ENCODE data around the gene LMBR1. TPM values are rescaled to one million over a fixed set of nuclear protein-coding genes. Genes with fewer than 3 reads are reported as not detected.

LMBR1 gene
- total RNA-seq, 2 experiments from 2014 or later = 114 to 136 TPM

DNA sequence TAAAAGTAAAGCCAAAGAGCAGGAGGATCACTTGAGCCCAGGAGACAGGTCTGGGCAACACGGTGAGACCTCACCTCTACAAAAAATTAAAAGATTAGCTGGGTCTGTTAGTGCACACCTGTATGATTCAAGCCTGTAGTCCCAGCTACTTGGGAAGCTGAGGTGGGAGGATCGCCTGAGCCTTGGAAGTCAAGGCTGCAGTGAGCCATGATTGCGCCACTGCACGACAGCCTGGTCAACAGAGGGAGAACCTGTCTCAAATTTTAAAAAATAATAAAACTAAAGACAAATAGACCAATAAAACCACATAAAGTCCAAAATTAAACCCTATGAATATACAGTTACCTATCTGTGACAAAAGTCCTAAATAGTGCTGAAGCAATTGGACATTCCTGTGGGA lies 3.2 kb downstream of the LMBR1 start:
- Histone ChIP-seq H3K36me3 (ENCODE audit: insufficient read depth, low read length) (peaks cover 48% of the 10 kb centered on the region), H2AFZ (ENCODE audit: low read length) (no peak overlapping the region), H3K9me3 (ENCODE audit: low read length) (no peaks in the 10 kb centered on the region; the same call in 1 of the 2 replicates), H3K4me2 (ENCODE audit: low read length) (no peak overlapping the region), H3K9me2 (ENCODE audit: insufficient read depth, low read length) (no peaks in the 10 kb centered on the region), H4K20me1 (ENCODE audit: insufficient read depth, low read length) (0 out of 2 replicates have a peak, but pooled peaks cover 3% of the 10 kb centered on the region), H3K79me2 (ENCODE audit: insufficient read depth, low read depth, low read length) (peaks cover 73% of the 10 kb centered on the region), H3K27ac (ENCODE audit: low read depth, low read length, poor library complexity, severe bottlenecking) (no peak overlapping the region), H3K4me3 (ENCODE audit: low read depth, low read length, poor library complexity, severe bottlenecking) (no peak overlapping the region), H3K4me1 (ENCODE audit: insufficient read depth, low read length, poor library complexity, severe bottlenecking) (peaks cover 11% of the 10 kb centered on the region)
- intact Hi-C loops (cut with micrococcal nuclease; ENCODE audit: unreplicated experiment) = no loop called here
- no peak for TF ChIP-seq EZH2phosphoT487 (IDR thresholded peaks at IDR 0.05; ENCODE audit: borderline replicate concordance, low read depth, low read length)
- TF ChIP-seq, protein P1, sequence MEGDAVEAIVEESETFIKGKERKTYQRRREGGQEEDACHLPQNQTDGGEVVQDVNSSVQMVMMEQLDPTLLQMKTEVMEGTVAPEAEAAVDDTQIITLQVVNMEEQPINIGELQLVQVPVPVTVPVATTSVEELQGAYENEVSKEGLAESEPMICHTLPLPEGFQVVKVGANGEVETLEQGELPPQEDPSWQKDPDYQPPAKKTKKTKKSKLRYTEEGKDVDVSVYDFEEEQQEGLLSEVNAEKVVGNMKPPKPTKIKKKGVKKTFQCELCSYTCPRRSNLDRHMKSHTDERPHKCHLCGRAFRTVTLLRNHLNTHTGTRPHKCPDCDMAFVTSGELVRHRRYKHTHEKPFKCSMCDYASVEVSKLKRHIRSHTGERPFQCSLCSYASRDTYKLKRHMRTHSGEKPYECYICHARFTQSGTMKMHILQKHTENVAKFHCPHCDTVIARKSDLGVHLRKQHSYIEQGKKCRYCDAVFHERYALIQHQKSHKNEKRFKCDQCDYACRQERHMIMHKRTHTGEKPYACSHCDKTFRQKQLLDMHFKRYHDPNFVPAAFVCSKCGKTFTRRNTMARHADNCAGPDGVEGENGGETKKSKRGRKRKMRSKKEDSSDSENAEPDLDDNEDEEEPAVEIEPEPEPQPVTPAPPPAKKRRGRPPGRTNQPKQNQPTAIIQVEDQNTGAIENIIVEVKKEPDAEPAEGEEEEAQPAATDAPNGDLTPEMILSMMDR (conservative IDR thresholded peaks at IDR 0.05; ENCODE audit: low read length) = no peak
- ChIA-PET CTCF (ENCODE audit: unreplicated experiment) (no interaction called here), POLR2A (no interaction called here)
- BruUV-seq (replicated peaks) = no TSS peak
- no peak for DNase-seq (ENCODE audit: low spot score)

- H3K79me2 ChIP-seq (ENCODE audit: insufficient read depth, low read depth, low read length) = peaks cover 80% of the 10 kb centered on the region
- H3K9me2 ChIP-seq (ENCODE audit: insufficient read depth, low read length) = no peaks in the 10 kb centered on the region
- ChIA-PET POLR2A (no interaction called here), CTCF (ENCODE audit: unreplicated experiment) (no interaction called here)
- TF ChIP-seq, protein P1 (conservative IDR thresholded peaks at IDR 0.05; ENCODE audit: low read length) = no peak
- TF ChIP-seq EZH2phosphoT487 (IDR thresholded peaks at IDR 0.05; ENCODE audit: borderline replicate concordance, low read depth, low read length) = no peak
- 0 out of 2 replicates have a peak, but pooled peaks cover 3% of the 10 kb centered on the region for H4K20me1 ChIP-seq (ENCODE audit: insufficient read depth, low read length)
- no peaks in the 10 kb centered on the region; the same call in 1 of the 2 replicates for H3K9me3 ChIP-seq (ENCODE audit: low read length)
- H3K27ac ChIP-seq (ENCODE audit: low read depth, low read length, poor library complexity, severe bottlenecking) = no peak overlapping the region
- peaks cover 55% of the 10 kb centered on the region for H3K36me3 ChIP-seq (ENCODE audit: insufficient read depth, low read length)
- BruUV-seq (replicated peaks) = no TSS peak
- no peak overlapping the region for H3K4me3 ChIP-seq (ENCODE audit: low read depth, low read length, poor library complexity, severe bottlenecking)
- DNase-seq (ENCODE audit: low spot score) = no peak
- no peak overlapping the region for H2AFZ ChIP-seq (ENCODE audit: low read length)
- no peak overlapping the region for H3K4me2 ChIP-seq (ENCODE audit: low read length)
- intact Hi-C loops (cut with micrococcal nuclease; ENCODE audit: unreplicated experiment) = no loop called here
- H3K4me1 ChIP-seq (ENCODE audit: insufficient read depth, low read length, poor library complexity, severe bottlenecking) = peaks cover 6% of the 10 kb centered on the region
Measured at GRCh38 chr7:156889089-156889488, 3.9 kb downstream of the LMBR1 start.

DNA sequence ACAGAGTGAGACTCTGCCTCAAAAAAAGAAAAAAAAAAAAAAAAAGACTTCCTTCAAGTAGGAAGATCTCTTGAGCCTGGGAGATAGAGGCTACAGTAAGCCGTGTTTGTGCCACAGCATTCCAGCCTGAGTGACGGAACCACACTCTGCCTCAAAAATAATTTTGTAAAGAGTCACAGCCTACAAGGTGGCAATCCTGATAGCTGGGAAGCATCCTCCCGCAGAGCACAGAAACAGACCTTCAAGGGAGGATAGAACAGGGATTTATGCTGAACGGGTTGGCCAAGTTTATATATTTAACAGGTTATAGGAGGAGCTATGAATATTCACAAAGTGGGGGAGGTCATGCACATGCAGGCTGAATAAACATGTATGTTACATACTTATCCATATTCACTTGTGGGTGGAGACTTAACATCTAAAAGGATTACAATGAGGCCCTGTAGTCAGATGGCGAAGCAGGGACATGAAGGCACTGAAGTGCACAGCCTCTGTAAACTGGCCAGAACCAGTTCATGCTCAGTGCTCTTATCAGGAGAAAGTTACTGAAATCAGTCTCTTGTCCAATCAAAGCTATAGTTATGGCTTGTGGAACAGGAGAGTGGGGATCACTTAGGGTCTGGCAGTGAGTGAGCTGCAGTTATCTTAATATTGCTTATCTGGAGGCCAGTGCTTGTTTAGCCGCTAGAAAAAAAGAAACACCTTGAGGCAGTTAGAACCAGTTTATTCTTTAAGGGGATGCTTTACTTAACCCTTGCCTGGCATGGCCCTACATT lies 6.8 kb downstream of the LMBR1 start:
- intact Hi-C loops (cut with micrococcal nuclease; ENCODE audit: unreplicated experiment) = no loop called here
- H3K9me2 ChIP-seq (ENCODE audit: insufficient read depth, low read length) = no peaks in the 10 kb centered on the region
- H2AFZ ChIP-seq (ENCODE audit: low read length) = no peak overlapping the region
- peaks cover 5% of the 10 kb centered on the region; the same call in 1 of the 2 replicates for H3K9me3 ChIP-seq (ENCODE audit: low read length)
- H4K20me1 ChIP-seq (ENCODE audit: insufficient read depth, low read length) = 0 out of 2 replicates have a peak, but pooled peaks cover 3% of the 10 kb centered on the region
- peaks cover under 1% of the 10 kb centered on the region for H3K4me1 ChIP-seq (ENCODE audit: insufficient read depth, low read length, poor library complexity, severe bottlenecking)
- ChIA-PET POLR2A (interaction anchor here (0.6 to 0.7 kb wide), 2 partner anchors 58 to 233 kb away, joined by 5 to 6 read pairs; no protein-coding TSS in a partner anchor), CTCF (ENCODE audit: unreplicated experiment) (no interaction called here)
- no peak overlapping the region for H3K27ac ChIP-seq (ENCODE audit: low read depth, low read length, poor library complexity, severe bottlenecking)
- TF ChIP-seq, protein P1 (conservative IDR thresholded peaks at IDR 0.05; ENCODE audit: low read length) = no peak
- TF ChIP-seq EZH2phosphoT487 (IDR thresholded peaks at IDR 0.05; ENCODE audit: borderline replicate concordance, low read depth, low read length) = no peak
- DNase-seq (ENCODE audit: low spot score) = no peak
- no peak overlapping the region for H3K4me2 ChIP-seq (ENCODE audit: low read length)
- BruUV-seq (replicated peaks) = no TSS peak
- peaks cover 83% of the 10 kb centered on the region for H3K36me3 ChIP-seq (ENCODE audit: insufficient read depth, low read length)
- H3K4me3 ChIP-seq (ENCODE audit: low read depth, low read length, poor library complexity, severe bottlenecking) = no peak overlapping the region
- peaks cover 92% of the 10 kb centered on the region for H3K79me2 ChIP-seq (ENCODE audit: insufficient read depth, low read depth, low read length)
